HG03354 (cell line): Measurements from ENCODE around the gene STARD9.
A peak's percentile ranks its signal among the peaks of the same experiment; 100 is the strongest.
"Not testable (repeated sequence)": the region's sequence is repeated elsewhere in the genome, so short reads cannot be mapped to it uniquely, and the experiment has no call there.

Experiments
- ATAC-seq: cut with Tn5 transposase; IDR thresholded peaks from one replicate; pipeline ENCODE4 v1.9.1; 2021; ENCODE audit warnings: mild to moderate bottlenecking; ENCODE audit not compliant: unreplicated experiment, poor library complexity, severe bottlenecking

Gene STARD9

GRCh38 chr15:42575188-42576039, at the start of gene STARD9:
STARD9 (plus strand) TSS chr15:42575606; CDS start chr15:42575716, 110 bp downstream.
- peak; percentile 90 for ATAC-seq

- no peak for ATAC-seq
Measured at GRCh38 chr15:42528970-42529369, 46.4 kb upstream of the STARD9 start.

GRCh38 chr15:42533246-42533645, 42.2 kb upstream of the STARD9 start:
- ATAC-seq = no peak

- ATAC-seq = no peak
Measured at GRCh38 chr15:42544853-42545629, 30.4 kb upstream of the STARD9 start.

GRCh38 chr15:42547918-42548248, 27.5 kb upstream of the STARD9 start:
- ATAC-seq = peak; percentile 14

- peak; percentile 81 for ATAC-seq
Measured at GRCh38 chr15:42548249-42549031, 27.0 kb upstream of the STARD9 start, which contains the start of the genes HAUS2 and LRRC57. HAUS2 (plus strand) TSS chr15:42548838; CDS start chr15:42548873, 35 bp downstream. LRRC57 (minus strand) TSS chr15:42548793; CDS start chr15:42548434, 359 bp downstream.

GRCh38 chr15:42549032-42549491, 26.3 kb upstream of the STARD9 start:
- ATAC-seq = peak; percentile 49

- ATAC-seq = no peak
Measured at GRCh38 chr15:42549741-42550392, 25.5 kb upstream of the STARD9 start.

GRCh38 chr15:42553554-42553953, 21.9 kb upstream of the STARD9 start:
- ATAC-seq = no peak

GRCh38 chr15:42556550-42557207, 18.7 kb upstream of the STARD9 start:
- ATAC-seq = not testable (repeated sequence)

GRCh38 chr15:42558739-42559138, 16.7 kb upstream of the STARD9 start:
- ATAC-seq = no peak

- no peak for ATAC-seq
Measured at GRCh38 chr15:42576040-42576594, 711 bp downstream of the STARD9 start.

GRCh38 chr15:42576776-42577175, 1.4 kb downstream of the STARD9 start:
- ATAC-seq = no peak

GRCh38 chr15:42577514-42578031, 2.2 kb downstream of the STARD9 start:
- no peak for ATAC-seq

- no peak for ATAC-seq
Measured at GRCh38 chr15:42578984-42579537, 3.7 kb downstream of the STARD9 start.

GRCh38 chr15:42581272-42581730, 5.9 kb downstream of the STARD9 start:
- ATAC-seq = peak; percentile 82

- no peak for ATAC-seq
Measured at GRCh38 chr15:42582569-42583375, 7.4 kb downstream of the STARD9 start.
